Activated CD8-positive, alpha-beta memory T cell treated with anti-CD3 and anti-CD28 coated beads, Interleukin-2, amount 50 U/mL, for 1 hour (primary cell): Measurements from ENCODE around the gene SERBP1.
"Not testable (repeated sequence)": the region's sequence is repeated elsewhere in the genome, so short reads cannot be mapped to it uniquely, and the experiment has no call there.

Experiments
- DNase-seq: peaks from one replicate; pipeline ENCODE4 v3.0.0-alpha.2; 2020; ENCODE audit errors: extremely low read depth

Gene SERBP1

DNA sequence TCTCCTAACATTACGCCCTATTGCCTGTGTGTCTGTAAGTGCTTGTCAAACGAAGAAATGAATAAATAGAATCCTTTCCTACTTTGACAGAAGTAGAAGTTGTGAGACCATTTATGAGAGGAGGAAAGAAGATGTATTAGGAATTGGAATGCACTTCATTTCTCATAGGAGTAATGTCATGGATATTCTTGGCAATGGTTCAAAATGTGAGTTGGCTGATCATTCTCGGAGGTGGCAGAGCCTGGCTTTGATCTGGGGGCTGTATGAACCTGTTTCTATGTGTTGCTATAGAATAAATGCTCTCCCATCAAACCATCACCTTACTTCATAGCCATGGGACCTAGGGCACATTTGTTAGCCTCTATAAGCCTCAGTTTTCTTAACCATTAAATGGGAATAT lies 10.1 kb upstream of the SERBP1 start:
- DNase-seq, result no peak

DNA sequence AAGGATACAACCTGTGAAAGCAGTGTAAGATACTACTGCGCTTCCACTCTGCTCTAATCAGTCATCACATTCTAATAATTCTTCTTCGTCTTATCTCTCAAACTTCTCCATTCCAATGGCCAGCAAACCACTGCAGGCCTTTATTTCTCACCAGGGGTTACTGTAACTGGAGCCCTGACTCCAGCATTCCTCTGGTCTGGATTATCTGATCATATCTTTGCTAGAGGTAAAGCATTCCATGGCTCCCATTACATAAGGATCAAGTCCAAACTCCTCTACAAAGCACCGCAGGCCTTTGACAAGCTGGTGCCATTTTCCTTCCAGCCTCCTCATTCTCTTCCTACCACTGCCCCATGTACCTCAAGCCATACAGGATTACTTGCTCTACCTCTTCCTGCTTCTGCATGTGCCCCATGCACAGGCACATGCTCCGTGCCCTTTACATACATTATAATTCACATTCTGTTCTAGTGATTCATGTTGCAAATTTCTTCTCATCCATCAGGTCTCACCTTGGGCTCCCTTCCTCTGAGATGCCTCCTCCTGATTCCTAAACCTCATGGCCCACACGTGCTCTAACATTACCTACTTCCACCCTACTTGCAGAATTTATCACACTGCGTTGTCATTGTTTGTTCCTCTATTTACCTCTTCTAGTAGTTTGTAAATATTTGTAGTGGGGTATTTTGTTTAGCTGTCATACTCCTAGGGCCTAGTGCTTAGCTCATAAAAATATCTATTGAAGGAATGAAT lies 9.3 kb upstream of the SERBP1 start:
- no peak for DNase-seq

DNA sequence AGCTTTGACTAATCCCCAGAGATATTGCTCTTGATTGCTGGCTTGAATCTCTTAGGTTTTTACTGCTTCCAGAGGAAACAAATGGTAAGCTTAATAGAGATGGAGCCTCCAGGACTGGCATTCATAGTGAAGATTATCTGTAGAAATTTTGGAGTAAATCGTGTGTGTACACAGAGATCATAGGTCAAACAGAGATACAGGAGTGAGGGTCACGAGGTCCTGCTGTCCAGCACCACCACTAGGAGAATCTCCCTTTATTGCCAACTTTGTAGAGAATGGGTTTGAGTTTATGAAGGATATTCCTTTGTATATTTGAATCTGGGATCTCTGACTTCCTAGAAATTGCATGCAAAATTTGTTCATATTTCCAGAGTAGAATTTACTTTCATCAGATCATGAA lies 7.8 kb upstream of the SERBP1 start:
- no peak for DNase-seq

DNA sequence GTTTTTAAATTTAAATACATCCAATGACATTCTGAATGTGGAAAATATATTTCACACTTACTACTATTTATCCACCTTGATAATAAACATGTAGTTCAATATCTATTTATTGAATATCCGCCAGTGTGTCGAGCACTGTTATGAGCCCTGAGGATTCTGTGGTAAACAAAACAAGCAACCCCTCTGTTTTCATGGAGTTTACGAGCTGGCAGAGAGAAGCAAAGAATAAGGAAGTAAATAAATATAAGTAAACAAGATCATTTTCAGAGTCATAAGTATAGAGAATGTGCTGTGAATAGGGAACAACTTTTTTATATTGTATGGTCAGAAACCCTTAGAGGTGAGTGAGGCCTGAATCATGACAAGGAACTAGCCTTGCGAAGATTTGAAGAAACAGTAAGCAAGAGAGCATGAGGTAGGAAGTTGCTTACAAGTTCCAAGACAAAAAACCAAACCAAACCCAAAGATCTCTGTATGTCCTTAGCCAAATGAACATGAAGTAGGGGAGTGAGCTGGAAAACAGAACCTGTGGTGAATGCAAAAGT lies 6.4 kb upstream of the SERBP1 start:
- no peak for DNase-seq

DNA sequence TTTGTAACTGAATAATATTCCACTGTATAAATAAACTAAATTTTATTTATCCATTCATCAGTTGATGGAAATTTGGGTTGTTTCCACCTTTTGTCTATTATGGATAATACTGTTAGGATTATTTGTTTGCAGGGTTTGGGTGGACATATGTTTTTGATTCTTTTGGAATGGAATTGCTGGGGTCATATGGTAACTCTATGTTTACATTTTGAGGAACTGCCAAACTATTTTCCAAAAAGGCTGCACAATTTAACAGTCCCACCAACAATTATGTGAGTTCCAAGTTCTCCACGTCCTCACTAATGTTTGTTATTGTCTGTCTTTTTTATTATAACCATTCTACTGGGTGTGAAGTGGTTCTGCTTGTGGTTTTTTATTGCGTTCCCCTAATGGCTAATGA lies 4.3 kb upstream of the SERBP1 start:
- DNase-seq, result no peak

DNA sequence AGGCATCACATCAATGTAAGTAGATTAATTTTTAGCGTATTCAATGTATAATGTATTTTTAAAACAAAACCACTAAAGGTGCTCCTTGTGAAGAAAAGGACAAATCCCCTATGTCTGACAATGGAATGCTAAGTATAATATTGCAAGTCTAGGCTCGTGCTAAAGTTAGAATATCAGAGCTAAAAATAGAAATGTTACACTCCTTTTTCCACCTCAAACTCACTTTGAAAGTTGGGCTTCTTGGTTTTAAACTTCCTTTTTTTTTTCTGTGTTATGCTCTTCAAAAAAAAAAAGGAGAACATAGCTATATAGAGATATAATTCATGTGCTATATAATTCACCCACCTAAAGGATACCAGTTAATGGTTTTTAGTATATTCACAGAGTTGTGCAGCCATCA lies 3.6 kb upstream of the SERBP1 start:
- no peak for DNase-seq

DNA sequence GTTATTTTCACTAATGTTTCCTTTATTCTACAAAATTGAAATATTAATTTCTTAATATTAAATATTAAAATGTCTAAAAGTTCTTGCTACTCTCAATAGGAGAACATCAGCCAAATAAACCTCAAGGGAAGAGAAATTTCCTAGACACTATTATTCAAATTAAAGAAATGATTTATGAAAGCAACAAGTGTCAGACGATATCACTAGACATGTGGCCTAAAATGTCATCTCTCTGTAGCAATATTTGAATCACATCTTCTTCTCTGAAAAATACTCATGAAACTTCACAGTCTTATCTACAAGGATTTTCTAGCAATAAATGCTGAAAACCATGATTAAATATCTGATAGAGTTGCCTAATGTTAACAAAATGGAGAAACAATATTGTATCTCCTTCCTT lies 2.5 kb upstream of the SERBP1 start:
- DNase-seq, result no peak

DNA sequence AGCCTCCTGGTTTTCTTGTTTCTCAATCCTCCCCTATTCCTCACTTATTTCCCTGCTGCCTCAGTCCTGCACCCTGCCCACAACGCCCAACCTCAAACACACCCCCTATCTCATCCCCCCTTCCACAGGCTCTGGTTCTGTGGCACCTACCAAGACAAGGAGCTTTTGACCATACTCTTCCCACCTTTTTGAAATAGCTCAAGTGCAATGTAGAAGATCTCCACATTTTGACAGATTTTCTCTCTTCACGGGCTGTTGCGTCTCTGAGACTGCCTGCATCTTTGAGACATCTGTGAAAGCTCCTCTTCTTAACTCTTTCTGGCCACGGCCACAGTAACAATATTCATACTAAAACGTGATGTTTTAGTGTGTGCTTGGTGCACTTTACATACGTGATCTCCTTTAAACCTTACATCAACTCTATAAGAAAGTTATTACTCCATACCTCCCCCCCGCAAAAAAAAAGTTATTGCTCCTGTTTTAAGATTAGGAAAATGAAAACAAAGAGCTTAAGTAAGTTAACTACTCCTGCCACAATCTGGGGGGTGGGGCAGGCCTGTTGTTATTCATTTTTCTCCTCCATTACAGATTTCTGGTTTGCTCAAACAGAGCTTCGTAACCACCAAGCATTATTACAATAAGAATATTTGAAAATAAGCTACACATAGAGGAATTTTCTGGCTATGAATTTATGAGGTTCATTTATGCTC lies 1.8 kb upstream of the SERBP1 start:
- no peak for DNase-seq

DNA sequence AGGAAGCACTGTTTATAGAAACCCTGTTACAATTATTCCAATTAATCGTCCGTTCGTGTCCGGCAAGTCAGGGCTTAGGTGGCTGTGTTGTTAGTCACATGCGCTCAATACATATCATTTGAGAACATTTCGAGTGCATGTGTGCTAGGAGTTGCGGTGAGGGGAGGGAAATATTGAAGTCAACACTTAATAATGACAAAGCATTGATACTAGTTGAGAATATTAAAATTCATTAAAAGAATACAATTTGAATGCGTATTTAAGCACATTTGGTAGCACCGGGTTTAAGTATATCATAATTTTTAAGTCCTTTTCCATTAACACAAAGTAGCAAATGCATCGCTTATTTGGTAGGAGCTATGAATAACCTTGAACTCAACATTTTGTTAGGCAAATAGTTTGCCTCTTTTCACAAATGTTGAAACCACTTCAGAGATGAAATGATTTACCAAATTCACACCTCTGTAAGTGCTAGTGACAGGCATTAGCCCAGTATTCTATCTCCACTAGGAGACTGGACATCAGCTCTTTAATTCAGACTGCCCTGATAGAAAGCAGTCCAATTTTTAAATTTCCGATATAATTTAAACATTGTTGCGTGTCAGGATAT lies 1.1 kb upstream of the SERBP1 start:
- no peak for DNase-seq

DNA sequence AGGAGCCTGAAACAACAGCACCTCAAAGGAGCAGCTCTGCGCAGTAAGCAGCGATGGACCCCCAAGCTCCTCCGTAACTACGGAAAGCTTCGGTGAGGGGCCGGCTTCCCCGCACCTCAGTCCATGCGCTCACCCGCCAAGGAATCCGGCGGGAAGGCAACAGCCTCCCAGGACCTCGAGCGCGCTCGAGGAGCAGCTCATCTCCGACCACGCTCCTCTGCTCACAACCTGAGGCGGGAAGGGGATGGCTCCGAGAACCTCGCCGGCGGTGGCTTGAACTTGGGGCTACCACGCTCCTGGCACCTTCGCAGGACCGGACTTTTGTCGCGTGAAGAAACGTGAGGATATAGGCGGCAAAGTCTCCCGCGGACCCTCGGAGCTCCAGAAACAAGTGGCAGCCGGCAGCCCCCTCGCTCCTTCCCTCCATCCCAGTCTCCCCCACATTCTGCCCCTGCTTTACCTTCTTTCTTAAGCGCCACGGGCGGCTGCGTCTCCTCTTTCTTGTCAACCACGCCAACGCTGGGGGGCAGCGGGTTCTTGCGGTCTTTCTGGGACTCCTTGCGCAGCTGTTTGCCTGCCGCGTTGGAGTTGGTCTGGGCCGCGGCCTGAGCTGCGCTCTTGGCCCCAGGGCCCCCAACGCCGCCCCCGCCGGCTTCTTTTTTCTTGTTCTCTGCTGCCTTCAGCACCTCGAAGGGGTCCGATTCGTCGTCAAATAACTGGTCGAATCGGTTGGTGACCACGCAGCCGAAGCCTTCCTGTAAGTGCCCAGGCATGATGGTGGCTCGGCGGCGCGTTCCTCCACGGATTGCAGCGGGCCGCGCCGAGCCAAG lies 459 bp downstream of the SERBP1 start:
- DNase-seq, result no peak

DNA sequence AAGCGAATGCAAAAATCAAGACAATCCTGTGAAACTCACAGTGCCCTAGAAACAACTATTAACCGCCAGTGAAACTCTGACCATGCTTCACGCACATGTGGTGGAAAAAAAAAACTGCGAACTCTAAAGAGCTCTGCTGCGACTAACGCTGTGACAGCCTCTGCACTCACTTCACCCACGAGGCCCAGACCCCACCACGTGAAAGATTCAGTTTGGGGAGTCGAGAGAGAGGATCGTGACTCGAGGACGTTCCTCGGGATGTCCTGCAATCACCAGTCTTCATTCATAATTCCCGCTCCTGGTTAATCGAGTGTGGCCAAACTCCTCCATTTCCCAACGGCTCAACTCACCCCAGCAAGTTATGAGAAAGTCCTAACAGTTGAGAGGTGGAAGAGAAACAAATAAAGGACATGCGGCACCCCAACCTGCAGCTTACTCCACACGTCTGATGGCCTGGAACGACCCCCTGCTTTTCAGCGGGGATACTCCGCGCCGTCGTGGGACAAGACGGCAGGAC lies 1.1 kb downstream of the SERBP1 start:
- DNase-seq, result no peak

DNA sequence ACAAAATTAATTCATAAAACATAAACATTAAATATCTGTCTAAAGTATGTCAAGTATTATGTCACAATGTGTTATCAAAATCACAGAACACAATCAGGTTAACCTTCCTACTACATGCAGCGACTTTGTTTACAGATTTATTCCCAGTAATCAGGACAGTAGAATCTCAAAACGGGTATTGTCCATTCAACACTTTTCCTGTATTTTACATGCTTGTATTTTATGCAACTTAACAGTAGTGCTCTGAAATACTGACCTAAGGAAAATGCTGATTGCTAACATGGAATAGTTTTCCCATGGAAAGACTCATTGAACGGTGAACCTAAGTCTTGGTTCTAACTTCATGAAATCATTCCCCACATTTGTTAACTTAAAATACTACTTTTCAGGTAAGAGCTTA lies 2.3 kb downstream of the SERBP1 start:
- no peak for DNase-seq

DNA sequence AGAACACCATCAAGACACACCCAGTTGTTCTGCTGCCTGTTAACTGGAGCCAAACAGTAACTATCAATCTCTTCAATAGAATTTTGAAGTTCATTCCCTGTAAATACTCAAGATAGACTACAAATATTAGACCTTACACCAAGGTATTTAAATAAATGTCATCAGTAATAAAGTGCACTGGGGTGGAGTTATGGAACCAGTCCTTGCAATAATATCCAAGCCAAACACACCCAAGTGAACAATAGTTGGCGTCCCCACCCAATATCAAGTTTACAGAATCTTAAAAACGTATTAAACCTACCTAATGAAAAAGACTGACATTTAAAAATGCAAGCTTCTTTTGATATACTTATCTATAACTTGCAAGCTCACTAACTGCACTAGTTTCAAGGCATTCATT lies 2.7 kb downstream of the SERBP1 start:
- DNase-seq, result no peak

DNA sequence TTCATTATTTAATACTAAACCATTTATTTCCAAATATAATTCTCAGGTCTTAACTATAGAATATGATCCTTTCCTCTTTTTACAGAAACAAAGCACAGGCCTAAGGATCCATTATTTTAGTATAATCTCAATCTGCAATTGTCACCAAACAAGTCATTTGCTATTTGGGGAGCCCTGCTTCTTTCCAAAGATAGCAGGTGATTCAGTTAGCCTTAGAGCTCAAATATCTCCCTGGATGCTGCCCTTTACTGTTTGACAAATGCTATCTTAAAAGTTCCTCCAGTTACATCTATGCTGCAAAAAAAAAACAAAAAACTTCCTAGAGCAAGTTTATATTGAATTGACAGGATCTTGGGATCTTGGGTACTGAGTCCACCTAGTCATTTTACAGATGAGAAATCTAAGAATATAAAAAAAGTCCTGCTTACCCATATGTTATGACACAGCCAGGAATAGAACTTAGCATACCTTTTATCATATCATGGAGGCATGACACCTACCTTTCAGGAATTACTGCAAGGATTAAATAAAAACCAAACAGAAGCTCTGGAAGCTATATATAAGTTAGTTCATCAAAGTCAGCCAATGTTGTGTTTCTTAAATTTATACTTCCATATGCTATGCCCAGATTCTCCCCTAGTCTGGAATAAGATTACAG lies 9.2 kb downstream of the SERBP1 start:
- no peak for DNase-seq

DNA sequence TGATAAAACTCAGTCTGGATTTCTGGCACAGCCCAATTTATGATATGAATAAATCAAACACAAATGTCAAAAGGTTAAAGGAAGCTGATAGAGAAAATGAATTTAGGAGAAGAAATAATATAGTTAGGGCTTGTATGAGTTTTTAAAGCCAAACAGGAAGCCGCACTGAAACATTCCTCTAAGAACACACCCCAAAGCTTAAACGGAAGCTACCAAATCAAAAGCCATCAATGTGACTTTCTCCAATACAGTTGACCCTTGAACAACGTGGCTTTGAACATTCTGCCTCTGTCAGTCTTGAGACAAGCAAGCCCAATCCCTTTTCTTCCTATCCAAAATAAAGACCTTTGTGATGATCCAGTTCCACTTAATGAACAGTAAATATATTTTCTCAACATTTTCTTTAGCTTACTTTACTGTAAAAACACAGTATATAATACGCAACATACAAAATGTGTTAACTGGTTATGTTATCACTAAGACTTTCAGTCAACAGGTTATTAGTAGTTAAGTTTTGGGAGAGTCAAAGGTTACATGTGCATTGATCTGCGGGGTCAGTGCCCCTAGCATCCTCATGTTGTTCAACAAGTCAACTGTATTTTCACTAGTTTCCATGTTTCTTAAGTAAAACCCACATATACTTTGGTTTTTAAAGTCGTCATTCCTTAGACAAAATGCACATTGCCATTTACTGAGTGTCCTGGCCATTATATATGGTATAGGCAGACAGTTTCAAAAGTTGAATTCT lies 11.2 kb downstream of the SERBP1 start:
- DNase-seq, result no peak

DNA sequence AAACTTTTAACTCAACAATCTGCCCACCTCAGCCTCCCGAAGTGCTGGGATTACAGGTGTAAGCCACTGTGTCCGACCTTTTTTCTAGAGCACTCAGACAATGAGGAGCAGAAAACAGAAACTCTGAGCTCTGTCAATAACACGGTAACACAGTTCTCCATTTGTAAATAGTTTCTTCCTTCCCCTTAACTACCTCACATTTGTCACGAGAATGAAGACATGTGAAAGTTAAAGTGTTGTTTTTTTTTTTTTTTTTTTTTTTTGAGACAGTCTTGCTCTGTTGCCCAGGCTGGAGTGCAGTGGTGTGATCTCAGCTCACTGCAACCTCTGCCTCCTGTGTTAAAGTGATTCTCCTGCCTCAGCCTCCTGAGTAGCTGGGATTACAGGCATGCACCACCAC lies 12.5 kb downstream of the SERBP1 start:
- DNase-seq, result not testable (repeated sequence)

DNA sequence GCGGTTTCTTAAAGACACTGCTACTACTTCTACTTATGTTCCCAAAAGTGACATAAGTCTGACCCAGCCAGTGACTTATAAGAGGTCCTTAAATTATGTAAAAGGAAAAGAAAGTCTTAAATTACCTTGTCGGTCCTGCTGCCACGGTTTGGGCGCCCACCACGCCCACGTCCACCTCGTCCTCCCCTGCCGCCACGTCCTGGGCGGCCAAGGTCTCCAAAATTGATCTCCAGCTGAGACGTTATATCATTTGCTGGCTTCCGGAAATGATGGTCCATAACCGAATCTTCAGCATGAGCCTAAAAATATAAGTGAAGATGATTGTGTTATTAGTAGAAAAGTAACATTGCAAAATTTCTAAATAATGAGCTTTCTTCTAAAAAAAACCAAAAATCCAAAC lies 15.2 kb downstream of the SERBP1 start:
- no peak for DNase-seq

DNA sequence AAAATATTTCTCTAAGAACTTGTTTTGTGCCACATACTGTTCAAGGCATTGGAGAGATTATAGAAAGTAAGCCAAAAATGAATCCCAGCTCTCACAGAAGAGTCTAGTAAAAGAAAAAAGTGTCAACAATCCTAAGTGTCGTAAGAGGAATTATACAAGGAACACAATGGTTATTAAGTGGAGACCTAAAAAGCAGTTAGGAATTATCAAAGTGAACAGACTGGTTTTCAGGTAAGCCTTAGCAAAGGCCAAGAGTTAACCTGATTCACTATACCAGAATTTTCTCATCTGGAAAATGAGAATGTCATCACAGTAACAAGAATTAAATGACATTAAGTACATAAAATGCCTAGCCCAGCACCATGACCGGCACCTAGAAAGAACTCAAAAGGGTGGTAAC lies 15.6 kb downstream of the SERBP1 start:
- DNase-seq, result no peak

DNA sequence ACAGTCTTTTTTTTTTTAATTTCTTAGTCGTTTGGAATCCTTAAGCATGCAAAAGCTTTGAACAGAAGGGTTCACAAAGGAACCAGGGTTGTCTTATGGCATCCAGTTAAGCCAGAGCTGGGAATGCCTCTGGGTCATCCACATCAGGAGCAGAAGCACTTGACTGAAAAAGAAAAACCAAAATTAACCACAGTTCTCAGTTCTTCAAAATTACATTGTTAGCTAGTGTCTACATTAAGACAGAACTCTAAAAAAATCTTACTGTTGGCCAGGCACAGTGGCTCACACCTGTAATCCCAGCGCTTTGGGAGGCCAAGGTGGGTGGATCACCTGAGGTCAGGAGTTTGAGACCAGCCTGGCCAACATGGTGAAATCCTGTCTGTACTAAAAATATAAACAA lies 17.1 kb downstream of the SERBP1 start:
- not testable (repeated sequence) for DNase-seq

DNA sequence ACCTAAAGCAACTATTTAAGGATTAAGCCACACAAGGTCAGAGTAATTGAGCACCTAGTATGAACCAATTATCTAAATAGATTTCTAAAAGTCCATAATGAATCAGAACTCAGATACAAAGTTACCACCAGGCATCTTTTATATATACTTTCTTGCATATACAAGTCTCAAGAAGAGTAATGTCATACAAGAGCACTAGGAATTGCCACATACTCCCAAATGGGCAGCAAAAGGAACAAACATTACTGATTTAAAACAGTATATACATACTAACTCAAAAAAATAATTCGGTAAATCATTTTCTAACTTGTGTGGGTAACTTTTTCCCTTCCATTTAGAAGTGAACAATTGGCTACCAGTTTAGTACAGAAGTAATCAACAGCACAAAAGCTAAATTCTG lies 22.1 kb downstream of the SERBP1 start:
- no peak for DNase-seq

DNA sequence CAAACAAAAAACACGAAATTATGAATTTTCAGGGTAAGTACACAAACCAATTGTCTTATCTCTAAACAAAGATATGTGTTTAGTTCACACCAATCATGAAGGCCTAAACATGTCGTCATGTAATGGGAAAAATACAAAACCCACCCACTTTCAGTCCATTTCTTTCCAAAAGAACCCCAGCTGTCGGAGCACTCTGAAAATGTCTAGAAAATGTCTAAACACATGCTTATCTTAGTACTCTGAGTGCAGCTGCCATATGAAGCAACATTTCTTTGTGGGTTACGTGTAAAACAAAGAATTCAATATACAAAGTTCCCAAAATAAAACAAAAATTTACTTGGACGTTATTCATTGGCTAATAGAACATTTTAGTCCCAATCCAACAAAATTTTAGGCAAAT lies 22.7 kb downstream of the SERBP1 start:
- no peak for DNase-seq
